Activated CD4-positive, alpha-beta memory T cell treated with anti-CD3 and anti-CD28 coated beads, Interleukin-2, amount 10 ng/mL, durations not matched to agents 7 days and 5 days (primary cell): ENCODE measurements around the gene SERGEF. TPM values are rescaled to one million over a fixed set of nuclear protein-coding genes. Genes with fewer than 3 reads are reported as not detected.

Source experiments
- CTCF ChIA-PET: fragments of 350-600 bp; sonication (Branson Sonifier 250); formaldehyde crosslinking; loops from one replicate; lab custom pipeline; 2021; ENCODE audit warnings: antibody characterized with exemption, inconsistent platforms; lab: Charles Lee
- POLR2A ChIA-PET: fragments of 350-600 bp; sonication (Branson Sonifier 250); formaldehyde crosslinking; loops from one replicate; lab custom pipeline; 2021; ENCODE audit warnings: antibody characterized with exemption; lab: Charles Lee
- DNase-seq: peaks from one replicate; pipeline ENCODE4 v3.0.0-alpha.2; 2020
- H3K27ac Mint-ChIP-seq: one replicate; pipeline ENCODE4 v1.8.0; 2021; ENCODE audit warnings: mild to moderate bottlenecking, mixed read lengths
- H3K27me3 Mint-ChIP-seq: one replicate; pipeline ENCODE4 v1.8.0; 2021; ENCODE audit warnings: mixed read lengths
- H3K36me3 Mint-ChIP-seq: one replicate; pipeline ENCODE4 v1.8.0; 2021; ENCODE audit warnings: low read depth, mixed read lengths
- H3K4me1 Mint-ChIP-seq: one replicate; pipeline ENCODE4 v1.8.0; 2021; ENCODE audit warnings: mixed read lengths
- H3K4me3 Mint-ChIP-seq: one replicate; pipeline ENCODE4 v1.8.0; 2021; ENCODE audit warnings: mild to moderate bottlenecking, mixed read lengths
- H3K9me3 Mint-ChIP-seq: one replicate; pipeline ENCODE4 v1.8.0; 2021; ENCODE audit warnings: mixed read lengths
- total RNA-seq, 2 experiments: library from RNA; stranded (reverse); gene quantifications; one replicate each; pipeline ENCODE4 v1.2.3, GENCODE V29; 2021

The SERGEF gene
- 10 to 100 TPM; 33.9 to 34.2 TPM for total RNA-seq

- ChIA-PET CTCF (interaction anchor here (0.8 to 2.3 kb wide), 7 partner anchors 10 to 93 kb away, joined by 3 to 10 read pairs (median 4); partner anchors contain the start of gene SAAL1), POLR2A (interaction anchor here (0.6 to 2.2 kb wide), 12 partner anchors 10 to 1103 kb away, joined by 3 to 18 read pairs (median 4); partner anchors contain the start of genes PIK3C2A, SAAL1 and SPTY2D1)
- Mint-ChIP-seq H3K4me3 (peak within 1 kb of the TSS; percentile 99), H3K36me3 (no peaks in the 10 kb centered on the region), H3K27me3 (no peaks in the 10 kb centered on the region), H3K9me3 (no peaks in the 10 kb centered on the region), H3K4me1 (peaks cover 32% of the 10 kb centered on the region), H3K27ac (peak within 1 kb of the TSS; percentile 92)
- peak; percentile 96 for DNase-seq
Observed at GRCh38 chr11:18012906-18013781, at the start of gene SERGEF. TSS of gene SERGEF (minus strand) at chr11:18013047. CDS start at chr11:18013010, 37 bp downstream.

GRCh38 chr11:18061351-18061750, 48.5 kb upstream of the SERGEF start:
- Mint-ChIP-seq H3K27me3 (no peaks in the 10 kb centered on the region), H3K9me3 (no peaks in the 10 kb centered on the region), H3K4me3 (no peak overlapping the region), H3K4me1 (no peaks in the 10 kb centered on the region), H3K27ac (no peak overlapping the region), H3K36me3 (no peaks in the 10 kb centered on the region)
- POLR2A ChIA-PET: no interaction called here
- no peak for DNase-seq
- CTCF ChIA-PET: no interaction called here

GRCh38 chr11:18056561-18057181, 43.8 kb upstream of the SERGEF start:
- Mint-ChIP-seq H3K36me3 (no peaks in the 10 kb centered on the region), H3K4me3 (no peak overlapping the region), H3K27me3 (no peaks in the 10 kb centered on the region), H3K9me3 (no peaks in the 10 kb centered on the region), H3K4me1 (no peaks in the 10 kb centered on the region), H3K27ac (no peak overlapping the region)
- no peak for DNase-seq
- ChIA-PET CTCF (no interaction called here), POLR2A (no interaction called here)

- DNase-seq: no peak
- ChIA-PET CTCF (no interaction called here), POLR2A (no interaction called here)
- H3K9me3 Mint-ChIP-seq: no peaks in the 10 kb centered on the region
- no peak overlapping the region for H3K27ac Mint-ChIP-seq
- H3K4me3 Mint-ChIP-seq: no peak overlapping the region
- H3K36me3 Mint-ChIP-seq: no peaks in the 10 kb centered on the region
- H3K27me3 Mint-ChIP-seq: no peaks in the 10 kb centered on the region
- H3K4me1 Mint-ChIP-seq: no peaks in the 10 kb centered on the region
Observed at GRCh38 chr11:18054511-18055103, 41.8 kb upstream of the SERGEF start.

- no peaks in the 10 kb centered on the region for H3K36me3 Mint-ChIP-seq
- no peak for DNase-seq
- CTCF ChIA-PET: no interaction called here
- no peak overlapping the region for H3K4me3 Mint-ChIP-seq
- H3K27me3 Mint-ChIP-seq: peaks cover 29% of the 10 kb centered on the region
- H3K27ac Mint-ChIP-seq: no peak overlapping the region
- H3K9me3 Mint-ChIP-seq: no peaks in the 10 kb centered on the region
- no peaks in the 10 kb centered on the region for H3K4me1 Mint-ChIP-seq
- POLR2A ChIA-PET: no interaction called here
Observed at GRCh38 chr11:18050848-18051247, 38.0 kb upstream of the SERGEF start.

GRCh38 chr11:18046116-18046777, 33.4 kb upstream of the SERGEF start, which contains the start of gene TPH1:
TSS of gene TPH1 (minus strand) at chr11:18046269. CDS start at chr11:18040762, 5,507 bp downstream.
- no peaks in the 10 kb centered on the region for H3K4me1 Mint-ChIP-seq
- no peak for DNase-seq
- POLR2A ChIA-PET: no interaction called here
- H3K9me3 Mint-ChIP-seq: no peaks in the 10 kb centered on the region
- CTCF ChIA-PET: no interaction called here
- no peaks in the 10 kb centered on the region for H3K36me3 Mint-ChIP-seq
- H3K27ac Mint-ChIP-seq: no peak within 1 kb of the TSS
- peaks cover 50% of the 10 kb centered on the region for H3K27me3 Mint-ChIP-seq
- no peak within 1 kb of the TSS for H3K4me3 Mint-ChIP-seq

GRCh38 chr11:18036456-18036855, 23.6 kb upstream of the SERGEF start:
- no peaks in the 10 kb centered on the region for H3K36me3 Mint-ChIP-seq
- CTCF ChIA-PET: no interaction called here

GRCh38 chr11:18027475-18027874, 14.6 kb upstream of the SERGEF start:
- peaks cover 6% of the 10 kb centered on the region for H3K4me1 Mint-ChIP-seq
- ChIA-PET POLR2A (interaction anchor here (0.6 kb wide), 1 partner anchor 11 kb away, joined by 3 read pairs; no protein-coding TSS in a partner anchor), CTCF (no interaction called here)
- no peak overlapping the region for H3K4me3 Mint-ChIP-seq
- H3K36me3 Mint-ChIP-seq: no peaks in the 10 kb centered on the region
- no peak overlapping the region for H3K27ac Mint-ChIP-seq
- no peak for DNase-seq
- no peaks in the 10 kb centered on the region for H3K9me3 Mint-ChIP-seq
- peaks cover 2% of the 10 kb centered on the region for H3K27me3 Mint-ChIP-seq

More at GRCh38 chr11:18036456-18036855, 23.6 kb upstream of the SERGEF start:
- no peak overlapping the region for H3K27ac Mint-ChIP-seq
- no peaks in the 10 kb centered on the region for H3K9me3 Mint-ChIP-seq
- DNase-seq: no peak
- H3K4me1 Mint-ChIP-seq: no peaks in the 10 kb centered on the region
- no peak overlapping the region for H3K4me3 Mint-ChIP-seq
- POLR2A ChIA-PET: no interaction called here
- H3K27me3 Mint-ChIP-seq: peaks cover 5% of the 10 kb centered on the region

GRCh38 chr11:18022419-18022818, 9.6 kb upstream of the SERGEF start:
- Mint-ChIP-seq H3K4me1 (peaks cover 5% of the 10 kb centered on the region), H3K36me3 (no peaks in the 10 kb centered on the region), H3K27ac (no peak overlapping the region), H3K27me3 (peaks cover 2% of the 10 kb centered on the region), H3K4me3 (no peak overlapping the region), H3K9me3 (no peaks in the 10 kb centered on the region)
- POLR2A ChIA-PET: interaction anchor here (2.5 kb wide), 1 partner anchor 8 kb away, joined by 11 read pairs; no protein-coding TSS in a partner anchor
- CTCF ChIA-PET: no interaction called here
- no peak for DNase-seq

GRCh38 chr11:18019650-18020049, 6.8 kb upstream of the SERGEF start:
- Mint-ChIP-seq H3K9me3 (no peaks in the 10 kb centered on the region), H3K4me3 (no peak overlapping the region), H3K27me3 (no peaks in the 10 kb centered on the region), H3K36me3 (no peaks in the 10 kb centered on the region), H3K27ac (no peak overlapping the region), H3K4me1 (peaks cover 4% of the 10 kb centered on the region)
- ChIA-PET POLR2A (no interaction called here), CTCF (no interaction called here)
- DNase-seq: no peak

- H3K27me3 Mint-ChIP-seq: no peaks in the 10 kb centered on the region
- CTCF ChIA-PET: no interaction called here
- POLR2A ChIA-PET: no interaction called here
- no peak for DNase-seq
- no peaks in the 10 kb centered on the region for H3K36me3 Mint-ChIP-seq
- peaks cover 22% of the 10 kb centered on the region for H3K4me1 Mint-ChIP-seq
- no peak overlapping the region for H3K27ac Mint-ChIP-seq
- no peak overlapping the region for H3K4me3 Mint-ChIP-seq
- no peaks in the 10 kb centered on the region for H3K9me3 Mint-ChIP-seq
Observed at GRCh38 chr11:18016789-18017188, 3.9 kb upstream of the SERGEF start.

- no peaks in the 10 kb centered on the region for H3K36me3 Mint-ChIP-seq
- POLR2A ChIA-PET: interaction anchor here (2.0 kb wide), 1 partner anchor 8 kb away, joined by 11 read pairs; no protein-coding TSS in a partner anchor
- no peak overlapping the region for H3K4me3 Mint-ChIP-seq
- H3K27me3 Mint-ChIP-seq: no peaks in the 10 kb centered on the region
- no peak overlapping the region for H3K27ac Mint-ChIP-seq
- H3K4me1 Mint-ChIP-seq: peaks cover 32% of the 10 kb centered on the region
- CTCF ChIA-PET: interaction anchor here (1.9 kb wide), 1 partner anchor 89 kb away, joined by 10 read pairs; no protein-coding TSS in a partner anchor
- no peak for DNase-seq
- H3K9me3 Mint-ChIP-seq: no peaks in the 10 kb centered on the region
Observed at GRCh38 chr11:18014876-18015275, 2.0 kb upstream of the SERGEF start.
